ENCODE data around the gene NAA38.

DNA sequence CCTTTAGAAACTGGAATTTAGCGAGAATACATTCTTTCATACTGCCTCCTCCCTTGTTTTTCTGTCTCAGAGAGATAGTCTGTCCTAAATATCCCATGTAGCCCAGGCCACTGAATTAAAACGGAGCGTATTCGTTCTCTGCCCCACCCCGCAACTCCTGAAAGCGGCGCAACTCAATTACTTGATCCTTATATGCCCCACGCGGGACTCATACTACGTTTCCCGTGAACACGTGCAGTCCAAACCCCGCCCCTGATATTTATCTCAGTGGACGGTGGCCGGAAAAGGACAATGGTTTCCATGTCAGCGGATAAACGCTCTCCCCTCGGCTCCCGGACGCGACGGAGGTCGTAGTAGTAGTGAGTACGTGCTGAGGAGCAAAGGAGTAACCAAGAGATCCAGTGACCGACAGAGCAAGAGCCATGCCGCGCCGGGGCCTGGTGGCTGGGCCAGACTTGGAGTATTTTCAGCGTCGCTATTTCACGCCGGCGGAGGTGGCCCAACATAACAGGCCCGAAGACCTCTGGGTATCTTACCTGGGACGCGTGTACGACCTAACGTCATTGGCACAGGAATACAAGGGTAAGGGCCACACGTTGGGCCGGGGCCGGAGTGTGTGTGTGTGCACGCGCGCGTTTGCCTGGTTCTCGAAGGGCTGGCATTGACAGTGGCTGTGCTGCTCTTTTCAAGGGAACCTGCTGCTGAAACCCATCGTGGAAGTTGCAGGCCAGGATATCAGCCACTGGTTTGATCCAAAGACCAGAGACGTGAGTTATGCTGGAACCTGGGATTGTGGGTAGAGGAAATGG lies 558 bp upstream of the NAA38 start, which contains the start of gene CYB5D1:
- TF ChIP-seq EZH2 (IDR thresholded peaks at IDR 0.05), result no peak
- TF ChIP-seq POLR2AphosphoS5 (IDR thresholded peaks at IDR 0.05; ENCODE audit: borderline replicate concordance, low read depth, low read length), result no peak; the same call in 1 of the 2 replicates
